Uterus (tissue), 4 donors: ENCODE results near the gene AK5. TPM values are rescaled to one million over a fixed set of nuclear protein-coding genes. Genes with fewer than 3 reads are reported as not detected.

Source experiments
- DNase-seq, 2 donors: peaks; one replicate each; pipeline ENCODE4 v3.0.0-alpha.2; 2019 to 2020
- H3K27ac ChIP-seq, 2 donors: fragments of 200-600 bp; sonication (generic); 1 replicate in 1 of 2; 2 replicates in 1 of 2; pipeline ENCODE4 v1.5.1; 2016 to 2018
- H3K27me3 ChIP-seq, 2 donors: fragments of 200-600 bp; sonication (generic); one replicate each; pipeline ENCODE4 v1.5.1; 2018 to 2019; ENCODE audit warnings: control low read depth in 1 of 2
- H3K36me3 ChIP-seq, 2 donors: fragments of 200-600 bp; sonication (generic); one replicate each; pipeline ENCODE4 v1.5.1; 2019; ENCODE audit warnings: control low read depth in 1 of 2
- H3K4me1 ChIP-seq, 2 donors: fragments of 200-600 bp; sonication (generic); one replicate each; pipeline ENCODE4 v1.5.1; 2018 to 2019; ENCODE audit warnings: control low read depth in 1 of 2
- H3K4me3 ChIP-seq, 2 donors: fragments of 200-600 bp; sonication (generic); 1 replicate in 1 of 2; 2 replicates in 1 of 2; pipeline ENCODE4 v1.5.1; 2018 to 2019; ENCODE audit warnings: mild to moderate bottlenecking in 1 of 2
- H3K9me3 ChIP-seq, 2 donors: fragments of 200-600 bp; sonication (generic); one replicate each; pipeline ENCODE4 v1.5.1; 2019; ENCODE audit warnings: control low read depth in 1 of 2
- CTCF ChIP-seq, 4 experiments: fragments of 200-600 bp in 2 of 4; fragments of 450-650 bp in 2 of 4; sonication (generic) in 2 of 4; IDR thresholded peaks; one replicate each; pipeline ENCODE4 v1.5.1; 2016 to 2019; ENCODE audit warnings: antibody characterized with exemption in 4 of 4, mild to moderate bottlenecking in 2 of 4, moderate library complexity in 1 of 4
- POLR2A ChIP-seq, 2 donors: fragments of 450-650 bp; IDR thresholded peaks; one replicate each; pipeline ENCODE4 v1.6.1; 2016; ENCODE audit warnings: antibody characterized with exemption in 2 of 2, mild to moderate bottlenecking in 1 of 2, moderate library complexity in 1 of 2
- intact Hi-C: fragments of 100-400 bp; cut with DNase I; formaldehyde crosslinking; loops from one replicate; pipeline ENCODE4 v1.15.1; 2023; ENCODE audit warnings: low total_unique reads
- total RNA-seq, 4 donors: library from RNA; depleted of rRNA in 3 of 4; stranded (reverse); fragments of >200 nt in 3 of 4; gene quantifications; one replicate each; pipeline versions ENCODE4 v1.1.0 to v1.2.4, GENCODE V29; 2014 to 2023
- donor health status: DM: yes; HTN: yes; CAD: no.

Gene AK5
- total RNA-seq, 4 donors from 2014 or later, result 0.88 to 4.6 TPM; not detected in 2

- Histone ChIP-seq H3K36me3 (no peaks in the 10 kb centered on the region), H3K4me1 (no peaks in the 10 kb centered on the region), H3K27me3 (no peaks in the 10 kb centered on the region), H3K27ac (no peak overlapping the region), H3K9me3 (no peaks in the 10 kb centered on the region), H3K4me3 (no peak overlapping the region)
- TF ChIP-seq CTCF (IDR thresholded peaks at IDR 0.05), result no peak
- no peak for TF ChIP-seq POLR2A (IDR thresholded peaks at IDR 0.05)
- intact Hi-C loops, result no loop called here
- no peak for DNase-seq
Observed at GRCh38 chr1:77556045-77556444, 274.2 kb downstream of the AK5 start.

DNA sequence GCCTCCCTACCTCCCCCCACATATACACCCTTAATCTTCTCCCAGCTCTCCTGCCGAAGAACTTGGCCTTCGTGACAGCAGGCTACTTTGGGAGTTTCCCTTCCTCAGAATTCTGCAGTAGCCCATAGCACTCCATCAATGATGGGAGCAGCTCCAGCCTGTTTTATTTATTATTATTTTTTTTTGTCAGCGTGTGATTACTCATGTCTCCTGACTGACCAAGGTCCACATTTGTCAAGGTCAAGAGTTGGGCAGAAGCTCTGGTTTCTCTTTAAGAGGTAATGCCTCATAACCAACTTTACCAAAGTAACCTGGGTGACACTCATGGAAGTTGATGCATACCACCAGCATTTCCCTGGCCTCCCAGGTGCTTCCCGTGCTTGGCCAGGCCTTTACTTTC lies 275.2 kb downstream of the AK5 start:
- intact Hi-C loops, result no loop called here
- TF ChIP-seq CTCF (IDR thresholded peaks at IDR 0.05), result no peak
- TF ChIP-seq POLR2A (IDR thresholded peaks at IDR 0.05), result no peak
- Histone ChIP-seq H3K27ac (no peak overlapping the region), H3K36me3 (no peaks in the 10 kb centered on the region), H3K4me1 (no peaks in the 10 kb centered on the region), H3K4me3 (no peak overlapping the region), H3K9me3 (no peaks in the 10 kb centered on the region), H3K27me3 (no peaks in the 10 kb centered on the region)
- DNase-seq, result no peak

DNA sequence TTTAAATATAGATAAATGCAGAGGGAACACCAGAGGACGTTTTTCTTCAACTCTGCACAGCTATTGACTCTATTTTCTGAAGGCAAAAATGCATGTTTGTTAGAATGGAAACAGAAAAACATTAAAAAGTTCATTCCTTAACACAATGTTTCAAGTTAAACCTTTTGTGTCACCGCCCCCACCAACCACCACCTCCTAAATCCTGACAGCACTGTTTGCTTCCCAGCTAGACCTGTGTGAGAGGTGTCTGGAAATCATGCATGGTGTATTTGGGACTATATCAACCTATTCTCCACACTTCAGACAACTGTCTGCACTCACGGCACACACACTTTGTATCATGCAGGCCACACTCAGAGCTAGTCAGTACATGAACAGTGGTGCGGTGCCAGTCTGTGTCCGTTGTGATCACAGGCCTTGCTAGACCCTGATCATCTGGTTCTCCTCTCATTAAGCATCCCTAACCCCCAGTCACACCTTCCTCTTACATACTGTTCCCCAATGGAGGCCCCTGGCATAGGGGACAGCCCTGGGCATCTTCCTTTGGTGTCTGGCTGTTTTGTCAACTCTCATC lies 276.9 kb downstream of the AK5 start:
- Histone ChIP-seq H3K27ac (no peak overlapping the region), H3K4me3 (no peak overlapping the region), H3K4me1 (no peaks in the 10 kb centered on the region), H3K36me3 (no peaks in the 10 kb centered on the region), H3K27me3 (no peaks in the 10 kb centered on the region), H3K9me3 (no peaks in the 10 kb centered on the region)
- intact Hi-C loops, result no loop called here
- no peak for DNase-seq
- TF ChIP-seq POLR2A (IDR thresholded peaks at IDR 0.05) (no peak), CTCF (IDR thresholded peaks at IDR 0.05) (no peak)

DNA sequence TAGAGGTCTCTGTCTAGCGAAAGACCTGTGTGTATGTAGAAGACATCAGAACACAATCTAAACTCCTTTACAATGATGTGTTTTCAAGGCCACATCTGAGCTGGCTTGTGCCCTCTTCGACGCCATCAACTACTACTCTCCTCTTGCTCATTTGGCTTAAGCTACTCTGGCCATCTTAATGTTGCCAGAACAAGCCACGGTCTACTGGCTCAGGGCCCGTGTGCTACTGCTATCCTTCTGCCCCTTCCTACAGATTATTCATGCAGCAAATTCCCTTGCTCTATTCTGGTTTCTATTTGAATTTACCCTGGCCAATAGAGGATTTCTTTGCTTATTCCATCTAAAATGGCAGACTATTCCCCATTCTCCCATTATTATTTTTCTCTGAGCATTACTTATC lies 278.9 kb downstream of the AK5 start:
- Histone ChIP-seq H3K4me3 (no peak overlapping the region), H3K27ac (no peak overlapping the region), H3K27me3 (no peaks in the 10 kb centered on the region), H3K36me3 (no peaks in the 10 kb centered on the region), H3K4me1 (no peaks in the 10 kb centered on the region), H3K9me3 (no peaks in the 10 kb centered on the region)
- DNase-seq, result no peak
- intact Hi-C loops, result no loop called here
- TF ChIP-seq POLR2A (IDR thresholded peaks at IDR 0.05) (no peak), CTCF (IDR thresholded peaks at IDR 0.05) (no peak)

- intact Hi-C loops, result no loop called here
- no peaks in the 10 kb centered on the region for H3K9me3 ChIP-seq
- no peak overlapping the region for H3K4me3 ChIP-seq
- no peak overlapping the region for H3K27ac ChIP-seq
- no peaks in the 10 kb centered on the region for H3K36me3 ChIP-seq
- DNase-seq, result no peak
- no peaks in the 10 kb centered on the region for H3K27me3 ChIP-seq
- no peaks in the 10 kb centered on the region for H3K4me1 ChIP-seq
- TF ChIP-seq POLR2A (IDR thresholded peaks at IDR 0.05), result no peak
- no peak for TF ChIP-seq CTCF (IDR thresholded peaks at IDR 0.05)
Observed at GRCh38 chr1:77562596-77563150, 280.9 kb downstream of the AK5 start.
